Thyroid gland (tissue), 4 donors: ENCODE measurements around the gene SLC19A1. TPM values are rescaled to one million over a fixed set of nuclear protein-coding genes. Genes with fewer than 3 reads are reported as not detected.
"Not testable (repeated sequence)": the region's sequence is repeated elsewhere in the genome, so short reads cannot be mapped to it uniquely, and the experiment has no call there.

ENCODE experiments used
- DNase-seq, 2 donors: peaks; one replicate each; pipeline ENCODE4 v3.0.0-alpha.2; 2019
- H3K27ac ChIP-seq, 3 donors: fragments of 200-600 bp; sonication (generic); 1 replicate in 2 of 3; 2 replicates in 1 of 3; pipeline ENCODE4 v1.5.1; 2016 to 2019; ENCODE audit warnings: mild to moderate bottlenecking in 1 of 3, moderate library complexity in 1 of 3
- H3K27me3 ChIP-seq: fragments of 200-600 bp; sonication (generic); one replicate; pipeline ENCODE4 v1.5.1; 2019
- H3K36me3 ChIP-seq, 2 donors: fragments of 200-600 bp; sonication (generic); one replicate each; pipeline ENCODE4 v1.5.1; 2016 to 2019
- H3K4me1 ChIP-seq, 2 donors: fragments of 200-600 bp; sonication (generic); one replicate each; pipeline ENCODE4 v1.5.1; 2017 to 2019
- H3K4me3 ChIP-seq, 3 donors: fragments of 200-600 bp; sonication (generic); replicated peaks in 1 of 3; 1 replicate in 2 of 3; 2 replicates in 1 of 3; pipeline ENCODE4 v1.5.1; 2016; ENCODE audit warnings: mild to moderate bottlenecking in 1 of 3
- H3K9me3 ChIP-seq: fragments of 200-600 bp; sonication (generic); one replicate; pipeline ENCODE4 v1.5.1; 2017
- CTCF ChIP-seq, 6 experiments: fragments of 200-600 bp in 3 of 6; fragments of 450-650 bp in 3 of 6; sonication (generic) in 3 of 6; IDR thresholded peaks; one replicate each; pipeline ENCODE4 v1.5.1; 2016 to 2019; ENCODE audit warnings: antibody characterized with exemption in 6 of 6, mild to moderate bottlenecking in 2 of 6, inconsistent platforms in 1 of 6, moderate library complexity in 1 of 6
- POLR2A ChIP-seq, 2 donors: fragments of 450-650 bp; IDR thresholded peaks; one replicate each; pipeline ENCODE4 v1.6.1; 2017; ENCODE audit warnings: antibody characterized with exemption in 2 of 2, mild to moderate bottlenecking in 2 of 2, moderate library complexity in 1 of 2
- WGBS, 2 donors: methylation state at CpG; one replicate each; pipeline ENCODE4 v1.1.5; 2017; 5-methylcytosine and 5-hydroxymethylcytosine counted together
- intact Hi-C: fragments of 100-400 bp; cut with DNase I; formaldehyde crosslinking; loops from one replicate; pipeline ENCODE4 v1.15.1; 2023
- total RNA-seq, 4 donors: library from RNA; depleted of rRNA; stranded (reverse); fragments of >200 nt; gene quantifications; one replicate each; pipeline ENCODE4 v1.2.3, GENCODE V29; 2016

Gene SLC19A1
- total RNA-seq, 4 donors from 2014 or later, result 7.6 to 15.5 (median 12.2) TPM

GRCh38 chr21:45528981-45529784, 13.1 kb downstream of the SLC19A1 start:
- WGBS, 2 donors, result 89% methylated on average over 20 of the region's 20 CpGs
- no peaks in the 10 kb centered on the region for H3K36me3 ChIP-seq
- DNase-seq, result peak in 1 of 2 donors; percentile 0

GRCh38 chr21:45528028-45528705, 14.1 kb downstream of the SLC19A1 start:
- TF ChIP-seq POLR2A (IDR thresholded peaks at IDR 0.05) (peak in 1 of 2 donors; percentile 34), CTCF (IDR thresholded peaks at IDR 0.05) (no peak)
- Histone ChIP-seq H3K27ac (peak overlapping the region; percentile 59 to 87 (median 80)), H3K9me3 (no peaks in the 10 kb centered on the region), H3K36me3 (no peaks in the 10 kb centered on the region), H3K27me3 (no peaks in the 10 kb centered on the region), H3K4me3 (no peak overlapping the region), H3K4me1 (peaks cover 25 to 39% of the 10 kb centered on the region in 2 donors)
- peak; percentile 75 for DNase-seq
- WGBS, 2 donors, result 30 to 59% methylated on average over 18 of the region's 18 CpGs
- intact Hi-C loops, result no loop called here

More at GRCh38 chr21:45528981-45529784, 13.1 kb downstream of the SLC19A1 start:
- intact Hi-C loops, result no loop called here
- H3K27ac ChIP-seq, result peak overlapping the region in 2 of 3 donors; percentile 80 to 87
- H3K4me3 ChIP-seq, result no peak overlapping the region
- H3K27me3 ChIP-seq, result no peaks in the 10 kb centered on the region
- no peaks in the 10 kb centered on the region for H3K9me3 ChIP-seq
- H3K4me1 ChIP-seq, result peaks cover 27 to 41% of the 10 kb centered on the region in 2 donors
- TF ChIP-seq CTCF (IDR thresholded peaks at IDR 0.05) (no peak), POLR2A (IDR thresholded peaks at IDR 0.05) (no peak)

GRCh38 chr21:45527151-45527999, 14.9 kb downstream of the SLC19A1 start:
- Histone ChIP-seq H3K27ac (peak overlapping the region; percentile 59 to 87 (median 80)), H3K4me1 (peaks cover 25 to 39% of the 10 kb centered on the region in 2 donors)
- TF ChIP-seq CTCF (IDR thresholded peaks at IDR 0.05), result peak in 4 of 6 experiments; percentile 13 to 39 (median 31)
- DNase-seq, result peak; percentile 66 to 77
- intact Hi-C loops, H3K36me3 ChIP-seq, H3K4me3 ChIP-seq, H3K9me3 ChIP-seq, H3K27me3 ChIP-seq: not testable (repeated sequence)
- 65 to 68% methylated on average over 14 to 18 of the region's 19 CpGs for WGBS, 2 donors

- DNase-seq, result peak in 1 of 2 donors; percentile 0
- intact Hi-C loops, result no loop called here
These were observed 16.3 kb downstream of the SLC19A1 start for GRCh38 chr21:45525910-45526306.

More at GRCh38 chr21:45525910-45526306, 16.3 kb downstream of the SLC19A1 start:
- H3K27me3 ChIP-seq, result no peaks in the 10 kb centered on the region
- no peaks in the 10 kb centered on the region for H3K36me3 ChIP-seq
- peaks cover 25 to 39% of the 10 kb centered on the region in 2 donors for H3K4me1 ChIP-seq
- H3K4me3 ChIP-seq, result no peak overlapping the region
- 93 to 95% methylated on average over 8 to 11 of the region's 11 CpGs for WGBS, 2 donors
- H3K27ac ChIP-seq, result peak overlapping the region in 1 of 3 donors; percentile 85
- H3K9me3 ChIP-seq, result no peaks in the 10 kb centered on the region
- TF ChIP-seq CTCF (IDR thresholded peaks at IDR 0.05), result no peak
- no peak for TF ChIP-seq POLR2A (IDR thresholded peaks at IDR 0.05)
